Activated CD4-positive, alpha-beta T cell treated with anti-CD3 and anti-CD28 coated beads, Interleukin-2, amount 10 ng/mL, durations not matched to agents 7 days and 5 days (primary cell): Measurements from ENCODE around the gene KANSL1L. TPM values are rescaled to one million over a fixed set of nuclear protein-coding genes. Genes with fewer than 3 reads are reported as not detected.

Experiments
- CTCF ChIA-PET: fragments of 350-600 bp; sonication (Branson Sonifier 250); formaldehyde crosslinking; loops from one replicate; lab custom pipeline; 2021; ENCODE audit warnings: antibody characterized with exemption; lab: Charles Lee
- POLR2A ChIA-PET: fragments of 350-600 bp; sonication (Branson Sonifier 250); formaldehyde crosslinking; loops from one replicate; lab custom pipeline; 2021; ENCODE audit warnings: antibody characterized with exemption; lab: Charles Lee
- DNase-seq: peaks from one replicate; pipeline ENCODE4 v3.0.0-alpha.2; 2020
- H3K27ac Mint-ChIP-seq: one replicate; pipeline ENCODE4 v1.8.0; 2021; ENCODE audit warnings: mild to moderate bottlenecking, moderate library complexity, mixed read lengths
- H3K27me3 Mint-ChIP-seq: one replicate; pipeline ENCODE4 v1.8.0; 2021; ENCODE audit warnings: mixed read lengths
- H3K36me3 Mint-ChIP-seq: one replicate; pipeline ENCODE4 v1.8.0; 2021; ENCODE audit warnings: low read depth, mixed read lengths
- H3K4me1 Mint-ChIP-seq: one replicate; pipeline ENCODE4 v1.8.0; 2021; ENCODE audit warnings: mixed read lengths
- H3K4me3 Mint-ChIP-seq: one replicate; pipeline ENCODE4 v1.8.0; 2021; ENCODE audit warnings: mild to moderate bottlenecking, moderate library complexity, mixed read lengths
- H3K9me3 Mint-ChIP-seq: one replicate; pipeline ENCODE4 v1.8.0; 2021; ENCODE audit warnings: mixed read lengths
- total RNA-seq, 2 experiments: library from RNA; stranded (reverse); gene quantifications; one replicate each; pipeline ENCODE4 v1.2.3, GENCODE V29; 2021

The KANSL1L gene
- total RNA-seq, 2 experiments from 2014 or later: 5.7 to 7.4 TPM

- H3K27ac Mint-ChIP-seq: no peak overlapping the region
- no peaks in the 10 kb centered on the region for H3K4me1 Mint-ChIP-seq
- CTCF ChIA-PET: no interaction called here
- no peaks in the 10 kb centered on the region for H3K9me3 Mint-ChIP-seq
- no peaks in the 10 kb centered on the region for H3K36me3 Mint-ChIP-seq
- H3K27me3 Mint-ChIP-seq: peaks cover 12% of the 10 kb centered on the region
- no peak overlapping the region for H3K4me3 Mint-ChIP-seq
- DNase-seq: no peak
- POLR2A ChIA-PET: no interaction called here
These were observed 196.6 kb downstream of the KANSL1L start for GRCh38 chr2:209974576-209974975.

- H3K4me3 Mint-ChIP-seq: no peak overlapping the region
- no peaks in the 10 kb centered on the region for H3K36me3 Mint-ChIP-seq
- H3K9me3 Mint-ChIP-seq: no peaks in the 10 kb centered on the region
- H3K27me3 Mint-ChIP-seq: peaks cover 12% of the 10 kb centered on the region
- no peaks in the 10 kb centered on the region for H3K4me1 Mint-ChIP-seq
- H3K27ac Mint-ChIP-seq: no peak overlapping the region
- ChIA-PET POLR2A (no interaction called here), CTCF (interaction anchor here (1.2 kb wide), 1 partner anchor 12 kb away, joined by 3 read pairs; no protein-coding TSS in a partner anchor)
- no peak for DNase-seq
These were observed 197.9 kb downstream of the KANSL1L start for GRCh38 chr2:209973328-209973727.

Other genes with a start within 250 kb of the KANSL1L start
- 10 to 100 TPM; 38.1 to 49.2 TPM for gene RPE, start 168.8 kb downstream of the KANSL1L start, total RNA-seq
- not detected for gene ACADL, start 54.0 kb upstream of the KANSL1L start, total RNA-seq
- not detected for gene MYL1, start 143.8 kb upstream of the KANSL1L start, total RNA-seq